HEK293 (cell line): Measurements from ENCODE around the gene DDX27.

ENCODE experiments used
- KLF16 ChIP-seq: fragments of 450-650 bp; formaldehyde crosslinking; IDR thresholded peaks from 2 replicates; pipeline ENCODE4 v1.5.1; 2017; ENCODE audit warnings: missing biosample characterization, missing genetic modification characterization
- REPIN1 ChIP-seq: fragments of 450-650 bp; formaldehyde crosslinking; IDR thresholded peaks from 2 replicates; pipeline ENCODE4 v1.5.1; 2017; ENCODE audit warnings: missing biosample characterization, missing genetic modification characterization, low read depth
- SP3 ChIP-seq: fragments of 450-650 bp; formaldehyde crosslinking; IDR thresholded peaks from 2 replicates; pipeline ENCODE4 v1.5.1; 2016; ENCODE audit warnings: missing biosample characterization, missing genetic modification characterization
- ZEB2 ChIP-seq: fragments of 450-650 bp; formaldehyde crosslinking; IDR thresholded peaks from 2 replicates; pipeline ENCODE4 v1.5.1; 2016; ENCODE audit warnings: missing biosample characterization, missing genetic modification characterization
- ZFHX2 ChIP-seq: fragments of 450-650 bp; formaldehyde crosslinking; conservative IDR thresholded peaks from 2 replicates; pipeline ENCODE4 v1.5.1; 2016; ENCODE audit warnings: missing biosample characterization, missing genetic modification characterization
- ZNF140 ChIP-seq: fragments of 450-650 bp; formaldehyde crosslinking; IDR thresholded peaks from 2 replicates; pipeline ENCODE4 v1.5.1; 2016; ENCODE audit warnings: missing biosample characterization, missing genetic modification characterization
- ZNF174 ChIP-seq: fragments of 450-650 bp; formaldehyde crosslinking; IDR thresholded peaks from 2 replicates; pipeline ENCODE4 v1.5.0; 2017; ENCODE audit warnings: missing biosample characterization, mild to moderate bottlenecking, missing genetic modification characterization
- ZNF302 ChIP-seq: fragments of 450-650 bp; formaldehyde crosslinking; IDR thresholded peaks from 2 replicates; pipeline ENCODE4 v1.5.1; 2016; ENCODE audit warnings: missing biosample characterization, missing genetic modification characterization, low read depth
- ZNF311 ChIP-seq: fragments of 450-650 bp; formaldehyde crosslinking; IDR thresholded peaks from 2 replicates; pipeline ENCODE4 v1.5.1; 2017; ENCODE audit warnings: missing biosample characterization, missing genetic modification characterization, borderline replicate concordance
- ZNF324 ChIP-seq: fragments of 450-650 bp; formaldehyde crosslinking; IDR thresholded peaks from 2 replicates; pipeline ENCODE4 v1.5.1; 2016; ENCODE audit warnings: missing biosample characterization, missing genetic modification characterization
- ZNF544 ChIP-seq: fragments of 450-650 bp; formaldehyde crosslinking; IDR thresholded peaks from 2 replicates; pipeline ENCODE4 v1.5.0; 2017; ENCODE audit warnings: missing biosample characterization, missing genetic modification characterization
- ZNF558 ChIP-seq: fragments of 450-650 bp; formaldehyde crosslinking; IDR thresholded peaks from 2 replicates; pipeline ENCODE4 v1.5.1; 2016; ENCODE audit warnings: missing biosample characterization, missing genetic modification characterization
- ZNF571 ChIP-seq: fragments of 450-650 bp; formaldehyde crosslinking; IDR thresholded peaks from 2 replicates; pipeline ENCODE4 v1.5.0; 2017; ENCODE audit warnings: missing biosample characterization, missing genetic modification characterization
- ZNF654 ChIP-seq: fragments of 450-650 bp; formaldehyde crosslinking; IDR thresholded peaks from 2 replicates; pipeline ENCODE4 v1.5.1; 2016; ENCODE audit warnings: low read depth, missing biosample characterization, missing genetic modification characterization
- ZNF658 ChIP-seq: fragments of 450-650 bp; formaldehyde crosslinking; IDR thresholded peaks from 2 replicates; pipeline ENCODE4; 2016; ENCODE audit warnings: missing biosample characterization, missing genetic modification characterization
- ZNF660 ChIP-seq: fragments of 450-650 bp; IDR thresholded peaks from 2 replicates; pipeline ENCODE4 v1.5.1; 2018; ENCODE audit warnings: missing biosample characterization, mild to moderate bottlenecking, missing genetic modification characterization
- ZNF670 ChIP-seq: fragments of 450-650 bp; formaldehyde crosslinking; IDR thresholded peaks from 2 replicates; pipeline ENCODE4 v1.5.1; 2016; ENCODE audit warnings: missing biosample characterization, missing genetic modification characterization, low read depth
- ZNF768 ChIP-seq: fragments of 450-650 bp; formaldehyde crosslinking; IDR thresholded peaks from 2 replicates; pipeline ENCODE4 v1.5.1; 2018; ENCODE audit warnings: missing biosample characterization, mild to moderate bottlenecking, missing genetic modification characterization
- TF ChIP-seq, protein P1 (sequence below): fragments of 450-650 bp; formaldehyde crosslinking; IDR thresholded peaks from 2 replicates; pipeline ENCODE4 v1.5.1; 2017; ENCODE audit warnings: missing biosample characterization, missing genetic modification characterization
- TF ChIP-seq, protein P2 (sequence below): fragments of 450-650 bp; formaldehyde crosslinking; IDR thresholded peaks from 2 replicates; pipeline ENCODE4 v1.5.1; 2016; ENCODE audit warnings: missing biosample characterization, missing genetic modification characterization
- TF ChIP-seq, protein P3 (sequence below): fragments of 450-650 bp; formaldehyde crosslinking; IDR thresholded peaks from 2 replicates; pipeline ENCODE4 v1.5.1; 2016; ENCODE audit warnings: missing biosample characterization, missing genetic modification characterization
- TF ChIP-seq, protein P4 (sequence below): fragments of 450-650 bp; formaldehyde crosslinking; IDR thresholded peaks from 2 replicates; pipeline ENCODE4 v1.5.1; 2016; ENCODE audit warnings: missing biosample characterization, missing genetic modification characterization
- TF ChIP-seq, protein P5 (sequence below): fragments of 450-650 bp; formaldehyde crosslinking; IDR thresholded peaks from 2 replicates; pipeline ENCODE4 v1.5.1; 2016; ENCODE audit warnings: missing biosample characterization, missing genetic modification characterization
- TF ChIP-seq, protein P6 (sequence below): fragments of 450-650 bp; IDR thresholded peaks from 2 replicates; pipeline ENCODE4 v1.5.1; 2018; ENCODE audit warnings: missing biosample characterization, mild to moderate bottlenecking, missing genetic modification characterization
- TF ChIP-seq, protein P7 (sequence below): fragments of 450-650 bp; IDR thresholded peaks from 2 replicates; pipeline ENCODE4 v1.5.1; 2018; ENCODE audit warnings: missing biosample characterization, missing genetic modification characterization

Gene DDX27

DNA sequence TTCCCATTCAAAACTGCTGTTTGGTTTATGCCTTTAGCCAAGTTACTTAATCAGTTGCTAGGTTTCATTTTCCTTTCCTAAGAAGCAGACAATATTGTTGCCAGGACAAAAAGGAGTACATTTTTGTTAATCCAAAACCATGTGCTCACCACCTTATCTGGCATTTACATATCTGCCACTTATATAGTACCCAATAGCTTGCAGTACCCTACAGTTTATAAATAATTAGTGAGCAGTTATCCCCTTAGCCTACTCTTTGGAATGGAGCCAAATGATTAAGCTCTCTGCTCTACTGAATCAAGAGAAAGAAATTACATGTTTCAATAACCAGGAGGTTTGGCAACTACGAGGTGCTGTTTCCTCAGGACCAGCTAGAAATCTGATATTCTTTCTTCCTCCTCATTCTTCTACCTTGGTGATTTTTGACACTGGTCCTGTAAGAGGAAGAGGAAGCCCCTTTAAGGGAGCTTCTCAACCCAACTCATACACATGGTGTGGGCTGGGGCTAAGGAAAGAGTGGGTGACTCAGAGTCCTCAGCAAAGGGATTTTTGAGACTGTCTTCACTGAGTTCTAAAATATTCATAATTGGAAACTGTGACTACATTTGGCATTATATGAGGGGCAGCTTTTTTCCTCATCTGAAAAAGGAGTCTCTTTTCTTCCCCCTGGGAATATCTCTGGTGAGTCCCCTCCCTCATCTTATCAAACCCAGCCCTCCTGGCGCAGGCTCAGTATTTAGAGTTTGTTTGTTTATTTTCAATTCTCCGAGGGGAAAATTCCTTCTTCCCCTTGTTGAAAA is 57.1 kb downstream of the DDX27 start (continued):
- no peak for TF ChIP-seq ZNF302 (tag by site-specific recombination)
- TF ChIP-seq, protein P1, sequence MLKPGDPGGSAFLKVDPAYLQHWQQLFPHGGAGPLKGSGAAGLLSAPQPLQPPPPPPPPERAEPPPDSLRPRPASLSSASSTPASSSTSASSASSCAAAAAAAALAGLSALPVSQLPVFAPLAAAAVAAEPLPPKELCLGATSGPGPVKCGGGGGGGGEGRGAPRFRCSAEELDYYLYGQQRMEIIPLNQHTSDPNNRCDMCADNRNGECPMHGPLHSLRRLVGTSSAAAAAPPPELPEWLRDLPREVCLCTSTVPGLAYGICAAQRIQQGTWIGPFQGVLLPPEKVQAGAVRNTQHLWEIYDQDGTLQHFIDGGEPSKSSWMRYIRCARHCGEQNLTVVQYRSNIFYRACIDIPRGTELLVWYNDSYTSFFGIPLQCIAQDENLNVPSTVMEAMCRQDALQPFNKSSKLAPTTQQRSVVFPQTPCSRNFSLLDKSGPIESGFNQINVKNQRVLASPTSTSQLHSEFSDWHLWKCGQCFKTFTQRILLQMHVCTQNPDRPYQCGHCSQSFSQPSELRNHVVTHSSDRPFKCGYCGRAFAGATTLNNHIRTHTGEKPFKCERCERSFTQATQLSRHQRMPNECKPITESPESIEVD (tag by site-specific recombination): no peak; the same call in 1 of the 2 replicates
- no peak for TF ChIP-seq ZNF174
- peak; percentile 52 for TF ChIP-seq ZFHX2 (tag by site-specific recombination)
- no peak for TF ChIP-seq SP3
- no peak for TF ChIP-seq ZEB2 (tag by site-specific recombination)
- TF ChIP-seq ZNF660: no peak
- TF ChIP-seq, protein P2, sequence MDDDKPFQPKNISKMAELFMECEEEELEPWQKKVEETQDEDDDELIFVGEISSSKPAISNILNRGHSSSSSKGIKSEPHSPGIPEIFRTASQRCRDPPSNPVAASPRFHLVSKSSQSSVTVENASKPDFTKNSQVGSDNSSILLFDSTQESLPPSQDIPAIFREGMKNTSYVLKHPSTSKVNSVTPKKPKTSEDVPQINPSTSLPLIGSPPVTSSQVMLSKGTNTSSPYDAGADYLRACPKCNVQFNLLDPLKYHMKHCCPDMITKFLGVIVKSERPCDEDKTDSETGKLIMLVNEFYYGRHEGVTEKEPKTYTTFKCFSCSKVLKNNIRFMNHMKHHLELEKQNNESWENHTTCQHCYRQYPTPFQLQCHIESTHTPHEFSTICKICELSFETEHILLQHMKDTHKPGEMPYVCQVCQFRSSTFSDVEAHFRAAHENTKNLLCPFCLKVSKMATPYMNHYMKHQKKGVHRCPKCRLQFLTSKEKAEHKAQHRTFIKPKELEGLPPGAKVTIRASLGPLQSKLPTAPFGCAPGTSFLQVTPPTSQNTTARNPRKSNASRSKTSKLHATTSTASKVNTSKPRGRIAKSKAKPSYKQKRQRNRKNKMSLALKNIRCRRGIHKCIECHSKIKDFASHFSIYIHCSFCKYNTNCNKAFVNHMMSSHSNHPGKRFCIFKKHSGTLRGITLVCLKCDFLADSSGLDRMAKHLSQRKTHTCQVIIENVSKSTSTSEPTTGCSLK (tag by site-specific recombination): no peak
- TF ChIP-seq ZNF654 (tag by site-specific recombination): no peak
- TF ChIP-seq ZNF670 (tag by site-specific recombination): no peak
- TF ChIP-seq, protein P3, sequence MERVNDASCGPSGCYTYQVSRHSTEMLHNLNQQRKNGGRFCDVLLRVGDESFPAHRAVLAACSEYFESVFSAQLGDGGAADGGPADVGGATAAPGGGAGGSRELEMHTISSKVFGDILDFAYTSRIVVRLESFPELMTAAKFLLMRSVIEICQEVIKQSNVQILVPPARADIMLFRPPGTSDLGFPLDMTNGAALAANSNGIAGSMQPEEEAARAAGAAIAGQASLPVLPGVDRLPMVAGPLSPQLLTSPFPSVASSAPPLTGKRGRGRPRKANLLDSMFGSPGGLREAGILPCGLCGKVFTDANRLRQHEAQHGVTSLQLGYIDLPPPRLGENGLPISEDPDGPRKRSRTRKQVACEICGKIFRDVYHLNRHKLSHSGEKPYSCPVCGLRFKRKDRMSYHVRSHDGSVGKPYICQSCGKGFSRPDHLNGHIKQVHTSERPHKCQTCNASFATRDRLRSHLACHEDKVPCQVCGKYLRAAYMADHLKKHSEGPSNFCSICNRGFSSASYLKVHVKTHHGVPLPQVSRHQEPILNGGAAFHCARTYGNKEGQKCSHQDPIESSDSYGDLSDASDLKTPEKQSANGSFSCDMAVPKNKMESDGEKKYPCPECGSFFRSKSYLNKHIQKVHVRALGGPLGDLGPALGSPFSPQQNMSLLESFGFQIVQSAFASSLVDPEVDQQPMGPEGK (tag by site-specific recombination): no peak
- TF ChIP-seq, protein P4, sequence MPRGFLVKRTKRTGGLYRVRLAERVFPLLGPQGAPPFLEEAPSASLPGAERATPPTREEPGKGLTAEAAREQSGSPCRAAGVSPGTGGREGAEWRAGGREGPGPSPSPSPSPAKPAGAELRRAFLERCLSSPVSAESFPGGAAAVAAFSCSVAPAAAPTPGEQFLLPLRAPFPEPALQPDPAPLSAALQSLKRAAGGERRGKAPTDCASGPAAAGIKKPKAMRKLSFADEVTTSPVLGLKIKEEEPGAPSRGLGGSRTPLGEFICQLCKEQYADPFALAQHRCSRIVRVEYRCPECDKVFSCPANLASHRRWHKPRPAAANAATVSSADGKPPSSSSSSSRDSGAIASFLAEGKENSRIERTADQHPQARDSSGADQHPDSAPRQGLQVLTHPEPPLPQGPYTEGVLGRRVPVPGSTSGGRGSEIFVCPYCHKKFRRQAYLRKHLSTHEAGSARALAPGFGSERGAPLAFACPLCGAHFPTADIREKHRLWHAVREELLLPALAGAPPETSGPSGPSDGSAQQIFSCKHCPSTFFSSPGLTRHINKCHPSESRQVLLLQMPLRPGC (tag by site-specific recombination): no peak
- TF ChIP-seq, protein P5, sequence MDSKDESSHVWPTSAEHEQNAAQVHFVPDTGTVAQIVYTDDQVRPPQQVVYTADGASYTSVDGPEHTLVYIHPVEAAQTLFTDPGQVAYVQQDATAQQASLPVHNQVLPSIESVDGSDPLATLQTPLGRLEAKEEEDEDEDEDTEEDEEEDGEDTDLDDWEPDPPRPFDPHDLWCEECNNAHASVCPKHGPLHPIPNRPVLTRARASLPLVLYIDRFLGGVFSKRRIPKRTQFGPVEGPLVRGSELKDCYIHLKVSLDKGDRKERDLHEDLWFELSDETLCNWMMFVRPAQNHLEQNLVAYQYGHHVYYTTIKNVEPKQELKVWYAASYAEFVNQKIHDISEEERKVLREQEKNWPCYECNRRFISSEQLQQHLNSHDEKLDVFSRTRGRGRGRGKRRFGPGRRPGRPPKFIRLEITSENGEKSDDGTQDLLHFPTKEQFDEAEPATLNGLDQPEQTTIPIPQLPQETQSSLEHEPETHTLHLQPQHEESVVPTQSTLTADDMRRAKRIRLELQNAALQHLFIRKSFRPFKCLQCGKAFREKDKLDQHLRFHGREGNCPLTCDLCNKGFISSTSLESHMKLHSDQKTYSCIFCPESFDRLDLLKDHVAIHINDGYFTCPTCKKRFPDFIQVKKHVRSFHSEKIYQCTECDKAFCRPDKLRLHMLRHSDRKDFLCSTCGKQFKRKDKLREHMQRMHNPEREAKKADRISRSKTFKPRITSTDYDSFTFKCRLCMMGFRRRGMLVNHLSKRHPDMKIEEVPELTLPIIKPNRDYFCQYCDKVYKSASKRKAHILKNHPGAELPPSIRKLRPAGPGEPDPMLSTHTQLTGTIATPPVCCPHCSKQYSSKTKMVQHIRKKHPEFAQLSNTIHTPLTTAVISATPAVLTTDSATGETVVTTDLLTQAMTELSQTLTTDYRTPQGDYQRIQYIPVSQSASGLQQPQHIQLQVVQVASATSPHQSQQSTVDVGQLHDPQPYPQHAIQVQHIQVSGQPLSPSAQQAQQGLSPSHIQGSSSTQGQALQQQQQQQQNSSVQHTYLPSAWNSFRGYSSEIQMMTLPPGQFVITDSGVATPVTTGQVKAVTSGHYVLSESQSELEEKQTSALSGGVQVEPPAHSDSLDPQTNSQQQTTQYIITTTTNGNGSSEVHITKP (tag by site-specific recombination): peak; percentile 28; the same call in 1 of the 2 replicates
- no peak for TF ChIP-seq ZNF658
- TF ChIP-seq, protein P6, sequence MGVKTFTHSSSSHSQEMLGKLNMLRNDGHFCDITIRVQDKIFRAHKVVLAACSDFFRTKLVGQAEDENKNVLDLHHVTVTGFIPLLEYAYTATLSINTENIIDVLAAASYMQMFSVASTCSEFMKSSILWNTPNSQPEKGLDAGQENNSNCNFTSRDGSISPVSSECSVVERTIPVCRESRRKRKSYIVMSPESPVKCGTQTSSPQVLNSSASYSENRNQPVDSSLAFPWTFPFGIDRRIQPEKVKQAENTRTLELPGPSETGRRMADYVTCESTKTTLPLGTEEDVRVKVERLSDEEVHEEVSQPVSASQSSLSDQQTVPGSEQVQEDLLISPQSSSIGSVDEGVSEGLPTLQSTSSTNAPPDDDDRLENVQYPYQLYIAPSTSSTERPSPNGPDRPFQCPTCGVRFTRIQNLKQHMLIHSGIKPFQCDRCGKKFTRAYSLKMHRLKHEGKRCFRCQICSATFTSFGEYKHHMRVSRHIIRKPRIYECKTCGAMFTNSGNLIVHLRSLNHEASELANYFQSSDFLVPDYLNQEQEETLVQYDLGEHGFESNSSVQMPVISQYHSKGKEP: no peak
- TF ChIP-seq ZNF311 (tag by site-specific recombination): no peak
- no peak for TF ChIP-seq ZNF140
- TF ChIP-seq ZNF571 (tag by site-specific recombination): no peak
- TF ChIP-seq, protein P7, sequence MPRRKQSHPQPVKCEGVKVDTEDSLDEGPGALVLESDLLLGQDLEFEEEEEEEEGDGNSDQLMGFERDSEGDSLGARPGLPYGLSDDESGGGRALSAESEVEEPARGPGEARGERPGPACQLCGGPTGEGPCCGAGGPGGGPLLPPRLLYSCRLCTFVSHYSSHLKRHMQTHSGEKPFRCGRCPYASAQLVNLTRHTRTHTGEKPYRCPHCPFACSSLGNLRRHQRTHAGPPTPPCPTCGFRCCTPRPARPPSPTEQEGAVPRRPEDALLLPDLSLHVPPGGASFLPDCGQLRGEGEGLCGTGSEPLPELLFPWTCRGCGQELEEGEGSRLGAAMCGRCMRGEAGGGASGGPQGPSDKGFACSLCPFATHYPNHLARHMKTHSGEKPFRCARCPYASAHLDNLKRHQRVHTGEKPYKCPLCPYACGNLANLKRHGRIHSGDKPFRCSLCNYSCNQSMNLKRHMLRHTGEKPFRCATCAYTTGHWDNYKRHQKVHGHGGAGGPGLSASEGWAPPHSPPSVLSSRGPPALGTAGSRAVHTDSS (tag by site-specific recombination): peak; percentile 56; the same call in 1 of the 2 replicates
- TF ChIP-seq ZNF544 (tag by site-specific recombination): no peak
- peak; percentile 27; the same call in 1 of the 2 replicates for TF ChIP-seq ZNF558 (tag by site-specific recombination)
- TF ChIP-seq ZNF768 (tag by site-specific recombination): no peak
- TF ChIP-seq ZNF324 (tag by site-specific recombination): no peak
- TF ChIP-seq KLF16 (tag by site-specific recombination): peak; percentile 16; the same call in 1 of the 2 replicates
- no peak for TF ChIP-seq REPIN1 (tag by site-specific recombination)
